Left cardiac atrium (tissue), 4 donors: ENCODE data around the gene FREM1. TPM values are rescaled to one million over a fixed set of nuclear protein-coding genes. Genes with fewer than 3 reads are reported as not detected.

Experiments used
- ATAC-seq, 2 donors: fragments of 200-7000 bp; cut with Tn5 transposase; one replicate each; pipeline ENCODE4 v1.9.1; 2020; ENCODE audit warnings: mild to moderate bottlenecking in 2 of 2, moderate library complexity in 2 of 2
- DNase-seq: peaks from one replicate; pipeline ENCODE4 v3.0.0-alpha.2; 2020
- intact Hi-C, 2 donors: fragments of 100-400 bp; cut with DNase I; formaldehyde crosslinking; loops; one replicate each; pipeline versions ENCODE4 v1.14.1 to v1.15.1; 2022 to 2023
- total RNA-seq, 2 donors: library from RNA; stranded (reverse); fragmentation: NEBNext Ultra II Directional; extraction: Animal tissue kit (Norgen Biotek cat#: 25700); gene quantifications; one replicate each; pipeline ENCODE4 v1.2.1, GENCODE V29; 2021
- donor health status: DM: no; HTN: yes; CAD: no.
- donor health status: DM: no; HTN: yes; CAD: no; lungs with severe emphysema.
- donor health status: DM: yes; HTN: yes; CAD: no.
- donor health status: Dilated cardiomyopathy.

Gene FREM1
- total RNA-seq, 2 donors from 2014 or later: 1.8 to 7.7 TPM

GRCh38 chr9:14888272-14888671 lies 22.0 kb downstream of the FREM1 start:
- ATAC-seq: no peak
- no peak for DNase-seq
- intact Hi-C loops: loop anchor here in 1 of 2 donors (10.0 kb wide), 1 partner anchor 57 kb away; no protein-coding TSS in a partner anchor

GRCh38 chr9:14887149-14887548 lies 23.1 kb downstream of the FREM1 start:
- intact Hi-C loops: loop anchor here in 1 of 2 donors (10.0 kb wide), 1 partner anchor 58 kb away; no protein-coding TSS in a partner anchor
- ATAC-seq: no peak

GRCh38 chr9:14883310-14883944 lies 26.8 kb downstream of the FREM1 start:
- intact Hi-C loops: loop anchor here in 1 of 2 donors (10.0 kb wide), 1 partner anchor 61 kb away; no protein-coding TSS in a partner anchor
- peak; percentile 38 to 57 for ATAC-seq

More at GRCh38 chr9:14887149-14887548, 23.1 kb downstream of the FREM1 start:
- no peak for DNase-seq

GRCh38 chr9:14882090-14882489 lies 28.1 kb downstream of the FREM1 start:
- intact Hi-C loops: loop anchor here in 1 of 2 donors (10.0 kb wide), 1 partner anchor 63 kb away; no protein-coding TSS in a partner anchor
- ATAC-seq (no peak), DNase-seq (no peak)

More at GRCh38 chr9:14883310-14883944, 26.8 kb downstream of the FREM1 start:
- no peak for DNase-seq

- no peak for ATAC-seq
- intact Hi-C loops: loop anchor here in 1 of 2 donors (10.0 kb wide), 1 partner anchor 64 kb away; no protein-coding TSS in a partner anchor
- DNase-seq: no peak
Observed at GRCh38 chr9:14881006-14881405, 29.2 kb downstream of the FREM1 start.

- DNase-seq: no peak
Observed at GRCh38 chr9:14870090-14870489, 40.1 kb downstream of the FREM1 start.

GRCh38 chr9:14869671-14870070 lies 40.6 kb downstream of the FREM1 start:
- ATAC-seq (no peak), DNase-seq (no peak)
- intact Hi-C loops: no loop called here

More at GRCh38 chr9:14870090-14870489, 40.1 kb downstream of the FREM1 start:
- intact Hi-C loops: no loop called here
- no peak for ATAC-seq

- intact Hi-C loops: no loop called here
- DNase-seq (no peak), ATAC-seq (no peak)
Observed at GRCh38 chr9:14868772-14869583, 41.2 kb downstream of the FREM1 start.

- no peak for DNase-seq
- intact Hi-C loops: no loop called here
- ATAC-seq: no peak
Observed at GRCh38 chr9:14868418-14868771, 41.8 kb downstream of the FREM1 start.

GRCh38 chr9:14866200-14866749 lies 44.0 kb downstream of the FREM1 start:
- ATAC-seq: no peak
- DNase-seq: no peak
- intact Hi-C loops: no loop called here

GRCh38 chr9:14864309-14864708 lies 45.9 kb downstream of the FREM1 start:
- intact Hi-C loops: no loop called here
- no peak for ATAC-seq

GRCh38 chr9:14863402-14863801 lies 46.8 kb downstream of the FREM1 start:
- ATAC-seq (no peak), DNase-seq (no peak)
- intact Hi-C loops: no loop called here

More at GRCh38 chr9:14864309-14864708, 45.9 kb downstream of the FREM1 start:
- no peak for DNase-seq

- intact Hi-C loops: no loop called here
- no peak for DNase-seq
- no peak for ATAC-seq
Observed at GRCh38 chr9:14857449-14858305, 52.6 kb downstream of the FREM1 start.

GRCh38 chr9:14849851-14850250 lies 60.4 kb downstream of the FREM1 start:
- no peak for DNase-seq
- intact Hi-C loops: no loop called here
- no peak for ATAC-seq

- ATAC-seq (no peak), DNase-seq (no peak)
- intact Hi-C loops: no loop called here
Observed at GRCh38 chr9:14849296-14849695, 60.9 kb downstream of the FREM1 start.

GRCh38 chr9:14846871-14847311 lies 63.3 kb downstream of the FREM1 start:
- intact Hi-C loops: no loop called here
- ATAC-seq (peak; percentile 30 to 47), DNase-seq (peak; percentile 50)

GRCh38 chr9:14843163-14843562 lies 67.1 kb downstream of the FREM1 start:
- DNase-seq (no peak), ATAC-seq (no peak)
- intact Hi-C loops: no loop called here

- ATAC-seq: no peak
- no peak for DNase-seq
- intact Hi-C loops: no loop called here
Observed at GRCh38 chr9:14842269-14842668, 68.0 kb downstream of the FREM1 start.

GRCh38 chr9:14838701-14839100 lies 71.5 kb downstream of the FREM1 start:
- intact Hi-C loops: no loop called here

More at GRCh38 chr9:14838701-14839100, 71.5 kb downstream of the FREM1 start:
- no peak for ATAC-seq
- no peak for DNase-seq
